HepG2 (cell line): Measurements from ENCODE around the gene PPIL6. TPM values are rescaled to one million over a fixed set of nuclear protein-coding genes. Genes with fewer than 3 reads are reported as not detected.
A peak's percentile ranks its signal among the peaks of the same experiment; 100 is the strongest.

Source experiments
- ATM ChIP-seq: fragments of 450-650 bp; IDR thresholded peaks from 2 replicates; pipeline ENCODE4 v1.7.1; 2017; ENCODE audit warnings: mild to moderate bottlenecking, borderline replicate concordance
- GATAD2A ChIP-seq: IDR thresholded peaks from 2 replicates; pipeline ENCODE4 v1.6.1; 2016
- HOXA3 ChIP-seq: sonication (generic); formaldehyde crosslinking; IDR thresholded peaks from 2 replicates; pipeline ENCODE4 v1.5.0; 2020; ENCODE audit warnings: missing genetic modification reagents
- JUN ChIP-seq: sonication (generic); formaldehyde crosslinking; IDR thresholded peaks from 2 replicates; pipeline ENCODE4 v1.4.0; 2020; ENCODE audit warnings: mild to moderate bottlenecking, missing genetic modification reagents
- JUND ChIP-seq: sonication (generic); formaldehyde crosslinking; IDR thresholded peaks from 2 replicates; pipeline ENCODE4 v1.8.0; 2022; ENCODE audit warnings: mild to moderate bottlenecking, missing genetic modification reagents
- KLF15 ChIP-seq: sonication (generic); formaldehyde crosslinking; IDR thresholded peaks from 2 replicates; pipeline ENCODE4 v1.8.1; 2023; ENCODE audit warnings: borderline replicate concordance, mild to moderate bottlenecking, inconsistent platforms, missing genetic modification reagents, mixed read lengths
- KMT2B ChIP-seq: IDR thresholded peaks from 2 replicates; pipeline ENCODE4 v1.6.1; 2016; ENCODE audit warnings: missing genetic modification reagents, missing compliant biosample characterization
- MIER2 ChIP-seq: IDR thresholded peaks from 2 replicates; pipeline ENCODE4 v1.6.1; 2016; ENCODE audit warnings: missing biosample characterization, missing genetic modification reagents
- MXD4 ChIP-seq: IDR thresholded peaks from 2 replicates; pipeline ENCODE4 v1.6.1; 2016; ENCODE audit warnings: mild to moderate bottlenecking, missing biosample characterization, missing genetic modification reagents
- NPAS2 ChIP-seq: sonication (generic); formaldehyde crosslinking; IDR thresholded peaks from 2 replicates; pipeline ENCODE4 v1.8.0; 2022; ENCODE audit warnings: mild to moderate bottlenecking, missing genetic modification reagents, borderline replicate concordance
- PITX1 ChIP-seq: sonication (generic); formaldehyde crosslinking; IDR thresholded peaks from 2 replicates; pipeline ENCODE4 v1.5.1; 2020; ENCODE audit warnings: mild to moderate bottlenecking, missing genetic modification reagents
- POGZ ChIP-seq: sonication (generic); formaldehyde crosslinking; IDR thresholded peaks from 2 replicates; pipeline ENCODE4 v1.4.0; 2020; ENCODE audit warnings: mild to moderate bottlenecking, missing genetic modification reagents
- RFX5 ChIP-seq: IDR thresholded peaks from 2 replicates; pipeline ENCODE4 v1.6.1; 2011; ENCODE audit warnings: low read depth, low read length, improper control_type of control experiment
- TRIM24 ChIP-seq: sonication (generic); formaldehyde crosslinking; IDR thresholded peaks from 2 replicates; pipeline ENCODE4 v1.8.0; 2022; ENCODE audit warnings: mild to moderate bottlenecking, missing genetic modification reagents
- ZFP82 ChIP-seq: sonication (generic); formaldehyde crosslinking; IDR thresholded peaks from 2 replicates; pipeline ENCODE4 v1.5.1; 2020; ENCODE audit warnings: mild to moderate bottlenecking, missing genetic modification reagents, borderline replicate concordance
- ZNF121 ChIP-seq: sonication (generic); formaldehyde crosslinking; IDR thresholded peaks from 2 replicates; pipeline ENCODE4 v1.5.0; 2020; ENCODE audit warnings: mild to moderate bottlenecking, missing genetic modification reagents
- ZNF260 ChIP-seq: sonication (generic); formaldehyde crosslinking; IDR thresholded peaks from 2 replicates; pipeline ENCODE4 v1.4.0; 2020; ENCODE audit warnings: missing genetic modification reagents, low read depth, mild to moderate bottlenecking, borderline replicate concordance
- ZNF451 ChIP-seq: sonication (generic); formaldehyde crosslinking; IDR thresholded peaks from 2 replicates; pipeline ENCODE4 v1.5.0; 2020; ENCODE audit warnings: mild to moderate bottlenecking, missing genetic modification reagents
- ZNF510 ChIP-seq: sonication (generic); formaldehyde crosslinking; IDR thresholded peaks from 2 replicates; pipeline ENCODE4 v1.4.0; 2020; ENCODE audit warnings: low read depth, mild to moderate bottlenecking, missing genetic modification reagents
- ZNF569 ChIP-seq: sonication (generic); formaldehyde crosslinking; IDR thresholded peaks from 2 replicates; pipeline ENCODE4 v1.5.0; 2020; ENCODE audit warnings: mild to moderate bottlenecking, missing genetic modification reagents, moderate library complexity, borderline replicate concordance
- ZNF572 ChIP-seq: sonication (generic); formaldehyde crosslinking; IDR thresholded peaks from 2 replicates; pipeline ENCODE4 v1.5.1; 2020; ENCODE audit warnings: mild to moderate bottlenecking, missing genetic modification reagents
- ZNF670 ChIP-seq: sonication (generic); formaldehyde crosslinking; IDR thresholded peaks from 2 replicates; pipeline ENCODE4 v1.8.0; 2022; ENCODE audit warnings: mild to moderate bottlenecking, missing genetic modification reagents, borderline replicate concordance
- polyA plus RNA-seq, 8 experiments: library from polyadenylated mRNA; depleted of rRNA in 3 of 8; stranded (reverse) in 7 of 8; unstranded in 1 of 8; fragments of >200 nt; fragmentation: Illumina TruSeq in 4 of 8; extraction: Trizol in 4 of 8; gene quantifications; 2 replicates each; pipeline versions ENCODE4 v1.2.1 to v1.2.3, GENCODE V29; 2011 to 2016; ENCODE audit warnings: low read depth in 4 of 8, missing spikeins in 1 of 8, mixed read lengths in 1 of 8; ENCODE audit not compliant: insufficient read depth in 1 of 8
- total RNA-seq, 5 experiments: library from RNA; depleted of rRNA; stranded (reverse); fragments of >200 nt; fragmentation: Illumina TruSeq; extraction: Trizol; gene quantifications; 2 replicates each; pipeline ENCODE4 v1.2.3, GENCODE V29; 2016; ENCODE audit warnings: low read depth in 1 of 5
- TF ChIP-seq, protein P1 (sequence below): sonication (generic); formaldehyde crosslinking; IDR thresholded peaks from 2 replicates; pipeline ENCODE4 v1.8.1; 2023; ENCODE audit warnings: missing genetic modification reagents, inconsistent platforms, borderline replicate concordance
- TF ChIP-seq, protein P2 (sequence below): sonication (generic); formaldehyde crosslinking; IDR thresholded peaks from 2 replicates; pipeline ENCODE4 v1.5.0; 2020; ENCODE audit warnings: mild to moderate bottlenecking, low read depth, missing genetic modification reagents, borderline replicate concordance
- TF ChIP-seq, protein P3 (sequence below), 2 experiments: sonication (generic) in 1 of 2; formaldehyde crosslinking in 1 of 2; IDR thresholded peaks; 2 replicates each; pipeline versions ENCODE4 v1.5.1 to v1.6.1; 2011 to 2020; ENCODE audit warnings: borderline replicate concordance in 1 of 2, low read depth in 1 of 2, low read length in 1 of 2, mild to moderate bottlenecking in 1 of 2, missing genetic modification reagents in 1 of 2, moderate library complexity in 1 of 2
- TF ChIP-seq, protein P4 (sequence below): sonication (generic); formaldehyde crosslinking; IDR thresholded peaks from 2 replicates; pipeline ENCODE4 v1.4.0; 2020; ENCODE audit warnings: missing genetic modification reagents

PPIL6 gene
- total and polyA plus RNA-seq, 2 of the 13 experiments (the other 11 are each of a cell fraction or from before 2014, with no cell fraction given) = 0.22 to 0.46 TPM

DNA sequence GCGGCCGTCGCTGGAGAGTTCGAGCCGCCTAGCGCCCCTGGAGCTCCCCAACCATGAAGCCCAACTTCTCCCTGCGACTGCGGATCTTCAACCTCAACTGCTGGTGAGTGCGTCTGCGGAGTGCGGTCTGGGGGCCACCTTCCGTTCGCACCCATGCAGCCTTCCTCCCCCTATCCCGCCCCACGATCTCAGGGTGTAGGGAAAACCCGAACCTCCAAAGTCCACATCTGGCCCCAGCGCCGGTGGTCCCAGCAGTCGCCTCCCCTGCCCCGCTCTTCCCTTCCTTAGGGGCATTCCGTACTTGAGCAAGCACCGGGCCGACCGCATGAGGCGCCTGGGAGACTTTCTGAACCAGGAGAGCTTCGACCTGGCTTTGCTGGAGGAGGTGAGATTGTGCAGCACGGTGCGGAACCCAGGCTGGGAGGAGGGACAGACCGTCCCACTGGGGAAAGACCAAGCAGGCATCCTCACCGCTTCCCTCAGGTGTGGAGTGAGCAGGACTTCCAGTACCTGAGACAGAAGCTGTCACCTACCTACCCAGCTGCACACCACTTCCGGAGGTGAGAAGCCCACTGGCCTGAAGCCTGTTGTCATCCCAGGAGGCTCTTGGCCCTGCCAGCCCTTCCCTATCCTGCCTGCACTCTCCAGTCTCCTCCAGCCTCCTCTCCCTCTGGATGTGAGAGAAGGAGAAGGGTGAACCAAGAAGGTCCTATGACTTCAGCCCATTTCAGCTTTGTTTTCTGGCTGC is 815 bp upstream of the PPIL6 start (continued):
- TF ChIP-seq MIER2 (0 out of 2 replicates have a peak, but pooled peaks have one; percentile 17), RFX5 (no peak), TRIM24 (CRISPR knock-in tag) (no peak), ZNF510 (no peak; the same call in 1 of the 2 replicates), JUND (CRISPR knock-in tag) (no peak), ZNF260 (CRISPR knock-in tag) (no peak), POGZ (CRISPR knock-in tag) (no peak), KMT2B (CRISPR knock-in tag) (no peak), PITX1 (CRISPR knock-in tag) (no peak), KLF15 (CRISPR knock-in tag) (no peak), HOXA3 (no peak; the same call in 1 of the 2 replicates), ZFP82 (no peak), ZNF670 (no peak), ATM (no peak), ZNF451 (no peak), ZNF569 (CRISPR knock-in tag) (no peak), ZNF572 (CRISPR knock-in tag) (peak; percentile 2; the same call in 1 of the 2 replicates), NPAS2 (CRISPR knock-in tag) (no peak), MXD4 (CRISPR knock-in tag) (no peak), JUN (0 out of 2 replicates have a peak, but pooled peaks have one; percentile 47), ZNF121 (CRISPR knock-in tag) (no peak), GATAD2A (CRISPR knock-in tag) (0 out of 2 replicates have a peak, but pooled peaks have one; percentile 4)
- TF ChIP-seq, protein P1, sequence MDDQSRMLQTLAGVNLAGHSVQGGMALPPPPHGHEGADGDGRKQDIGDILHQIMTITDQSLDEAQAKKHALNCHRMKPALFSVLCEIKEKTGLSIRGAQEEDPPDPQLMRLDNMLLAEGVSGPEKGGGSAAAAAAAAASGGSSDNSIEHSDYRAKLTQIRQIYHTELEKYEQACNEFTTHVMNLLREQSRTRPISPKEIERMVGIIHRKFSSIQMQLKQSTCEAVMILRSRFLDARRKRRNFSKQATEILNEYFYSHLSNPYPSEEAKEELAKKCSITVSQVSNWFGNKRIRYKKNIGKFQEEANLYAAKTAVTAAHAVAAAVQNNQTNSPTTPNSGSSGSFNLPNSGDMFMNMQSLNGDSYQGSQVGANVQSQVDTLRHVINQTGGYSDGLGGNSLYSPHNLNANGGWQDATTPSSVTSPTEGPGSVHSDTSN = no peak
- TF ChIP-seq, protein P2, sequence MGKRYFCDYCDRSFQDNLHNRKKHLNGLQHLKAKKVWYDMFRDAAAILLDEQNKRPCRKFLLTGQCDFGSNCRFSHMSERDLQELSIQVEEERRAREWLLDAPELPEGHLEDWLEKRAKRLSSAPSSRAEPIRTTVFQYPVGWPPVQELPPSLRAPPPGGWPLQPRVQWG (CRISPR knock-in tag) = no peak
- TF ChIP-seq, protein P3, sequence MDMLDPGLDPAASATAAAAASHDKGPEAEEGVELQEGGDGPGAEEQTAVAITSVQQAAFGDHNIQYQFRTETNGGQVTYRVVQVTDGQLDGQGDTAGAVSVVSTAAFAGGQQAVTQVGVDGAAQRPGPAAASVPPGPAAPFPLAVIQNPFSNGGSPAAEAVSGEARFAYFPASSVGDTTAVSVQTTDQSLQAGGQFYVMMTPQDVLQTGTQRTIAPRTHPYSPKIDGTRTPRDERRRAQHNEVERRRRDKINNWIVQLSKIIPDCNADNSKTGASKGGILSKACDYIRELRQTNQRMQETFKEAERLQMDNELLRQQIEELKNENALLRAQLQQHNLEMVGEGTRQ (IDR thresholded peaks at IDR 0.05; ENCODE audit: low read depth, low read length) = no peak
- TF ChIP-seq, protein P3 (CRISPR knock-in tag; IDR thresholded peaks at IDR 0.05; ENCODE audit: borderline replicate concordance) = no peak
- TF ChIP-seq, protein P4, sequence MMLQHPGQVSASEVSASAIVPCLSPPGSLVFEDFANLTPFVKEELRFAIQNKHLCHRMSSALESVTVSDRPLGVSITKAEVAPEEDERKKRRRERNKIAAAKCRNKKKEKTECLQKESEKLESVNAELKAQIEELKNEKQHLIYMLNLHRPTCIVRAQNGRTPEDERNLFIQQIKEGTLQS (CRISPR knock-in tag) = no peak
